Activated T-helper 1 cell treated with anti-CD3 and anti-CD28 coated beads, Interleukin-12 subunit alpha, Interleukin-12 subunit beta, Interleukin-2, Interleukin-4 antibody, amounts not matched to agents 30 ng/mL and 10 ng/mL and 1 ng/mL, durations not matched to agents 14 hours and 24 hours and 36 hours (primary cell): Measurements from ENCODE around the gene CDC42EP1. TPM values are rescaled to one million over a fixed set of nuclear protein-coding genes. Genes with fewer than 3 reads are reported as not detected.
"Not testable (repeated sequence)": the region's sequence is repeated elsewhere in the genome, so short reads cannot be mapped to it uniquely, and the experiment has no call there.

Experiments
- DNase-seq: peaks from one replicate; pipeline ENCODE4 v3.0.0; 2021; ENCODE audit warnings: low spot score
- H3K27ac Mint-ChIP-seq: one replicate; pipeline ENCODE4 v1.8.0; 2021; ENCODE audit warnings: mild to moderate bottlenecking, mixed read lengths
- H3K27me3 Mint-ChIP-seq: one replicate; pipeline ENCODE4 v1.8.0; 2022; ENCODE audit warnings: mild to moderate bottlenecking, moderate library complexity, mixed read lengths; ENCODE audit not compliant: insufficient read depth
- H3K36me3 Mint-ChIP-seq: one replicate; pipeline ENCODE4 v1.8.0; 2021; ENCODE audit warnings: low read depth, mixed read lengths
- H3K4me1 Mint-ChIP-seq: one replicate; pipeline ENCODE4 v1.8.0; 2021; ENCODE audit warnings: low read depth, mixed read lengths
- H3K4me3 Mint-ChIP-seq: one replicate; pipeline ENCODE4 v1.8.0; 2021; ENCODE audit warnings: mild to moderate bottlenecking, moderate library complexity, mixed read lengths
- H3K9me3 Mint-ChIP-seq: one replicate; pipeline ENCODE4 v1.8.0; 2021; ENCODE audit warnings: mixed read lengths
- intact Hi-C: fragments of 100-400 bp; cut with micrococcal nuclease; formaldehyde crosslinking; loops from one replicate; pipeline ENCODE4 v1.15.1; 2024
- total RNA-seq: library from RNA; stranded (reverse); gene quantifications from 2 replicates; pipeline ENCODE4 v1.2.3, GENCODE V29; 2022

Gene CDC42EP1
- total RNA-seq, 1 donor from 2014 or later: 1.5 TPM

GRCh38 chr22:37607010-37607934 is 47.0 kb downstream of the CDC42EP1 start:
- H3K36me3 Mint-ChIP-seq: peaks cover 1% of the 10 kb centered on the region
- H3K4me3 Mint-ChIP-seq: peak overlapping the region; percentile 75
- H3K9me3 Mint-ChIP-seq: no peaks in the 10 kb centered on the region
- H3K4me1 Mint-ChIP-seq: peaks cover 45% of the 10 kb centered on the region
- peak overlapping the region; percentile 98 for H3K27ac Mint-ChIP-seq
- peak; percentile 83 for DNase-seq
- intact Hi-C loops: loop anchor here (1.0 to 5.0 kb wide), 4 partner anchors 140 to 595 kb away; partner anchors contain the start of genes GCAT, MAFF and RAC2
- H3K27me3 Mint-ChIP-seq: peaks cover 6% of the 10 kb centered on the region

GRCh38 chr22:37607935-37608476 is 47.7 kb downstream of the CDC42EP1 start:
- peak overlapping the region; percentile 75 for H3K4me3 Mint-ChIP-seq
- peaks cover 1% of the 10 kb centered on the region for H3K36me3 Mint-ChIP-seq
- H3K27ac Mint-ChIP-seq: peak overlapping the region; percentile 98
- peaks cover 45% of the 10 kb centered on the region for H3K4me1 Mint-ChIP-seq
- H3K27me3 Mint-ChIP-seq: peaks cover 1% of the 10 kb centered on the region
- DNase-seq: no peak
- no peaks in the 10 kb centered on the region for H3K9me3 Mint-ChIP-seq
- intact Hi-C loops: loop anchor here (1.0 to 5.0 kb wide), 13 partner anchors 16 to 1079 kb away; partner anchors contain the start of genes ANKRD54, EIF3D, GCAT and MAFF

- no peaks in the 10 kb centered on the region for H3K9me3 Mint-ChIP-seq
- intact Hi-C loops: loop anchor here (1.0 to 5.0 kb wide), 11 partner anchors 16 to 1080 kb away; partner anchors contain the start of genes ANKRD54, EIF3D, MAFF and NOL12
These were observed 48.4 kb downstream of the CDC42EP1 start, which contains the start of gene GGA1 for GRCh38 chr22:37608477-37609239. Gene GGA1 (plus strand): TSS chr22:37608834. CDS start chr22:37608861, 27 bp downstream.

GRCh38 chr22:37609240-37610152 is 49.2 kb downstream of the CDC42EP1 start:
- intact Hi-C loops: loop anchor here (2.0 to 5.0 kb wide), 3 partner anchors 367 to 1081 kb away; partner anchors contain the start of genes EIF3D, MAFF and RAC2
- Mint-ChIP-seq H3K4me1 (peaks cover 45% of the 10 kb centered on the region), H3K36me3 (peaks cover 1% of the 10 kb centered on the region), H3K27me3 (no peaks in the 10 kb centered on the region), H3K9me3 (no peaks in the 10 kb centered on the region), H3K27ac (peak overlapping the region; percentile 96), H3K4me3 (peak overlapping the region; percentile 96)
- DNase-seq: no peak

More at GRCh38 chr22:37608477-37609239, 48.4 kb downstream of the CDC42EP1 start, which contains the start of gene GGA1:
- peak within 1 kb of the TSS; percentile 98 for H3K27ac Mint-ChIP-seq
- H3K4me1 Mint-ChIP-seq: peaks cover 45% of the 10 kb centered on the region
- H3K27me3 Mint-ChIP-seq: peaks cover 1% of the 10 kb centered on the region
- peak within 1 kb of the TSS; percentile 96 for H3K4me3 Mint-ChIP-seq
- DNase-seq: peak; percentile 96
- H3K36me3 Mint-ChIP-seq: peaks cover 1% of the 10 kb centered on the region

GRCh38 chr22:37610153-37610475 is 49.8 kb downstream of the CDC42EP1 start:
- H3K27me3 Mint-ChIP-seq, H3K36me3 Mint-ChIP-seq, H3K9me3 Mint-ChIP-seq, intact Hi-C loops, DNase-seq: not testable (repeated sequence)
- Mint-ChIP-seq H3K4me3 (peak overlapping the region; percentile 96), H3K4me1 (peaks cover 40% of the 10 kb centered on the region), H3K27ac (peak overlapping the region; percentile 96)

GRCh38 chr22:37610480-37611129 is 50.3 kb downstream of the CDC42EP1 start:
- no peaks in the 10 kb centered on the region for H3K9me3 Mint-ChIP-seq
- peaks cover 35% of the 10 kb centered on the region for H3K4me1 Mint-ChIP-seq
- no peaks in the 10 kb centered on the region for H3K27me3 Mint-ChIP-seq
- no peak overlapping the region for H3K27ac Mint-ChIP-seq
- no peak for DNase-seq
- H3K36me3 Mint-ChIP-seq: no peaks in the 10 kb centered on the region
- intact Hi-C loops: no loop called here
- peak overlapping the region; percentile 96 for H3K4me3 Mint-ChIP-seq

GRCh38 chr22:37611207-37611606 is 50.9 kb downstream of the CDC42EP1 start:
- no peak overlapping the region for H3K4me3 Mint-ChIP-seq

GRCh38 chr22:37616201-37617083 is 56.2 kb downstream of the CDC42EP1 start:
- intact Hi-C loops: no loop called here
- Mint-ChIP-seq H3K4me3 (no peak overlapping the region), H3K9me3 (no peaks in the 10 kb centered on the region), H3K27me3 (no peaks in the 10 kb centered on the region), H3K36me3 (peaks cover 10% of the 10 kb centered on the region), H3K27ac (no peak overlapping the region), H3K4me1 (no peaks in the 10 kb centered on the region)
- no peak for DNase-seq

More at GRCh38 chr22:37611207-37611606, 50.9 kb downstream of the CDC42EP1 start:
- no peak for DNase-seq
- Mint-ChIP-seq H3K27ac (no peak overlapping the region), H3K36me3 (peaks cover 3% of the 10 kb centered on the region), H3K9me3 (no peaks in the 10 kb centered on the region), H3K27me3 (no peaks in the 10 kb centered on the region), H3K4me1 (peaks cover 30% of the 10 kb centered on the region)
- intact Hi-C loops: no loop called here

- no peaks in the 10 kb centered on the region for H3K4me1 Mint-ChIP-seq
- DNase-seq: no peak
- intact Hi-C loops: no loop called here
- H3K27me3 Mint-ChIP-seq: no peaks in the 10 kb centered on the region
- no peak overlapping the region for H3K4me3 Mint-ChIP-seq
- peaks cover 10% of the 10 kb centered on the region for H3K36me3 Mint-ChIP-seq
- no peak overlapping the region for H3K27ac Mint-ChIP-seq
- no peaks in the 10 kb centered on the region for H3K9me3 Mint-ChIP-seq
These were observed 57.2 kb downstream of the CDC42EP1 start for GRCh38 chr22:37617431-37617830.

GRCh38 chr22:37618072-37618656 is 57.9 kb downstream of the CDC42EP1 start:
- Mint-ChIP-seq H3K9me3 (no peaks in the 10 kb centered on the region), H3K27ac (no peak overlapping the region), H3K4me1 (no peaks in the 10 kb centered on the region), H3K4me3 (no peak overlapping the region), H3K27me3 (no peaks in the 10 kb centered on the region), H3K36me3 (peaks cover 10% of the 10 kb centered on the region)
- intact Hi-C loops: no loop called here
- DNase-seq: no peak
